Effector CD8-positive, alpha-beta T cell (primary cell): Measurements from ENCODE around the gene RNF123.

ENCODE experiments used
- DNase-seq: peaks from one replicate; lab custom pipeline; 2025; lab: John Stamatoyannopoulos, UW
- total RNA-seq, 4 experiments: gene quantifications; one replicate each; lab custom pipeline; 2026; lab: John Stamatoyannopoulos, UW

RNF123 gene
- total RNA-seq, result 55.2 to 87.7 (median 64.3) reads per million in 4 experiments

- no peak for DNase-seq
Measured at GRCh38 chr3:49689046-49689907, at the start of gene RNF123, which contains the start of gene MST1. RNF123 (plus strand) TSS chr3:49689557; CDS start chr3:49691166, 1,609 bp downstream. MST1 (minus strand) TSS chr3:49689474; CDS start chr3:49688691, 783 bp downstream.

- DNase-seq, result no peak
Measured at GRCh38 chr3:49641292-49641691, 48.1 kb upstream of the RNF123 start.

- no peak for DNase-seq
Measured at GRCh38 chr3:49641921-49642707, 47.2 kb upstream of the RNF123 start.

- no peak for DNase-seq
Measured at GRCh38 chr3:49642708-49643145, 46.6 kb upstream of the RNF123 start.

DNA sequence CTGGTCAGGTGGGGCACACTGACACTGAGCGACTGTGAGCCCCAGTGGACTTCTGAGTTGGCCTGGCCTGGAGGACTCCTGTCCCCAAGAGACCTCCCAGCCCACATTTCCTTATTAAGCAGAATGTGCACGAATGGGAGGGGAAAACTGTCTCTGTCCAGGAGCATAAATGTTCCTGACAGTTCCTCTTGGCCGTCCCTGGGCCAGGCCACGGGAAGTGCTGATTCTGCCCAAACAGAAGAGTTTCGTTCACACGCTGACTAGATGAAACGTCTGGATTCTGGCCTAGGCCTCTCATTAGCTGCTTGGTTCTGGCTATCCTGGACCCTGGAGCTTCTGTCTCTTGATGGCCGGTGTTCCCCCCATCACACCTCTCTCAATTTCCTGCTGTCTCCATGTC lies 44.7 kb upstream of the RNF123 start:
- no peak for DNase-seq

- DNase-seq, result no peak
Measured at GRCh38 chr3:49646236-49646635, 43.1 kb upstream of the RNF123 start.

- no peak for DNase-seq
Measured at GRCh38 chr3:49647741-49648140, 41.6 kb upstream of the RNF123 start.

DNA sequence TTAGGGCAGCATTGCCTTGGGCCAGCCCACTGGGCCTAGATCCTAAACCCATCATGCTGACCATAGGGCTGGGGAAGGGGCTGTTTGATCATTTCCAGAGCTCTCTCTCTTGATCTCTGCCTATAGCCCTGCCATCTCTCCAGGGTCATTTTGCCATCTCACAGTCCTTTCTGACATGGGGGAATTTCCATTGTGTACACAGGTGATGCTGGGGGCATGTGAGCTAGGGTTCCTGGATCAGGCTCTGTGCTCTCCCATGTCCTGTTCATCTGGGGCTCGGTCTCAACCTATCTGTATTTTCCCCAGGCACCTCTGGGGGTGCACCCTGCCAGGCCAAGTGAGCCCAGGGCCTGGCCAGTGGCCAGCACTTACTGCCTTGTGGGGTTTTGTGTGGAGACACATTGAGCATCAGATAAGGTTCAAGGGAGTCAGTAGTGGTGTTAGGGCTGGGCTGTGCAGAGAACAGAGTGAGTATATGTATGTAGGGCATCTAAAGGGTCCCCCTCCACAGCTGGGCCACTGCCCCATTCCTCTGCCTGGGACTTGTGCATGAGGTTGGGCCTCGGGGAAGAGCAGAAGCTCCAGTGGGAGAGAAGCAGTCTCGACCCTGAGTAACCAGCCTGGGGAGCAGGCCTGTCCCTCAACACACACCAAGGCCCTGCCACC lies 40.9 kb upstream of the RNF123 start:
- DNase-seq, result no peak

DNA sequence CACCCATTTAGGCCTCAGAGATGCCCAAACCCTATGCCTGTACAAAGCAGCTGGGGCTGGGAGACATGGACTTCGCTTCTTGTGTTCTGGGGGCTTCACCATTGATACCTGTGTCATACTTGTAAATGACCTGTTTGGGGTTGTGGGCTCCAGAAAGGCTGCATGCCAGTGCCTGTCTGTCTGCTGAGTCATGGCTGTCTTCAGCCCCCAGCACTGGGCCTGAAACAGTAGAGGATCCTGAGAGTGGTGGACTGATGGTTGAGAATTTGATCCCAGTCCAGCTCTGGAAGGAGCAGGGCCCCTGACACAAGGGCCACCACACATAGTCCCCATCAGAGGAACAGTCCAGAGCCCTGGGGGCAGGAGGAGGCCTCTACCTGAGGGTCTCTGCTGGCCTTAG lies 39.8 kb upstream of the RNF123 start:
- no peak for DNase-seq

- no peak for DNase-seq
Measured at GRCh38 chr3:49650177-49650576, 39.2 kb upstream of the RNF123 start.

GRCh38 chr3:49650637-49651036 lies 38.7 kb upstream of the RNF123 start:
- no peak for DNase-seq

DNA sequence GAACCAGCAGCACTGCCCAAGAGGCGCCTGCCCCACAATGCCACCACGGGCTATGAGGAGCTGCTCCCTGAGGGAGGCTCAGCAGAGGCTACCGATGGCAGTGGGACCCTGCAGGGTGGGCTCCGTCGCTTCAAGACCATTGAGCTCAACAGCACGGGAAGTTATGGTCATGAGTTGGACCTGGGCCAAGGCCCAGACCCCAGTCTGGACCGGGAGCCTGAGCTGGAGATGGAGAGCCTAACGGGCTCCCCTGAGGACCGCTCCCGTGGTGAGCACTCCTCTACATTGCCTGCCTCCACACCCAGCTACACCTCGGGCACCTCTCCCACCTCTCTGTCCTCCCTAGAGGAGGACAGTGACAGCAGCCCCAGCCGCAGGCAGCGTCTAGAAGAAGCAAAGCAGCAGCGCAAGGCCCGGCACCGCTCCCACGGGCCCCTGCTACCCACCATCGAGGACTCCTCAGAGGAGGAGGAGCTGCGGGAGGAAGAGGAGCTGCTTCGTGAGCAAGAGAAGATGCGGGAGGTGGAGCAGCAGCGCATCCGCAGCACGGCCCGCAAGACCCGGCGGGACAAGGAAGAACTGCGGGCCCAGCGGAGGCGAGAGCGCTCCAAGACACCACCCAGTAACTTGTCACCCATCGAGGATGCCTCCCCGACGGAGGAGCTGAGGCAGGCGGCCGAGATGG lies 37.0 kb upstream of the RNF123 start:
- DNase-seq, result no peak

DNA sequence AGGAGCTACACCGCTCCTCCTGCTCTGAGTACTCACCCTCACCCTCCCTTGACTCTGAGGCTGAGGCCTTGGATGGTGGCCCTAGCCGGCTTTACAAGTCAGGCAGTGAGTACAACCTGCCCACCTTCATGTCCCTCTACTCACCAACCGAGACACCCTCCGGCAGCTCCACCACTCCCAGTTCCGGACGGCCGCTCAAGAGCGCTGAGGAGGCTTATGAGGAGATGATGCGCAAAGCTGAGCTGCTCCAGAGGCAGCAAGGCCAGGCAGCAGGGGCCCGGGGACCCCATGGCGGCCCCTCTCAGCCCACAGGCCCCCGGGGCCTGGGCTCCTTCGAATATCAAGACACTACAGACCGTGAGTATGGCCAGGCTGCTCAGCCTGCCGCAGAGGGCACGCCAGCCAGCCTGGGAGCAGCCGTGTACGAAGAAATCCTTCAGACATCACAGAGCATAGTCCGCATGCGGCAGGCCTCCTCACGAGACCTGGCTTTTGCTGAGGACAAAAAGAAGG lies 36.4 kb upstream of the RNF123 start:
- no peak for DNase-seq

GRCh38 chr3:49653621-49654020 lies 35.7 kb upstream of the RNF123 start:
- DNase-seq, result no peak

GRCh38 chr3:49654176-49654825 lies 35.1 kb upstream of the RNF123 start:
- DNase-seq, result no peak

DNA sequence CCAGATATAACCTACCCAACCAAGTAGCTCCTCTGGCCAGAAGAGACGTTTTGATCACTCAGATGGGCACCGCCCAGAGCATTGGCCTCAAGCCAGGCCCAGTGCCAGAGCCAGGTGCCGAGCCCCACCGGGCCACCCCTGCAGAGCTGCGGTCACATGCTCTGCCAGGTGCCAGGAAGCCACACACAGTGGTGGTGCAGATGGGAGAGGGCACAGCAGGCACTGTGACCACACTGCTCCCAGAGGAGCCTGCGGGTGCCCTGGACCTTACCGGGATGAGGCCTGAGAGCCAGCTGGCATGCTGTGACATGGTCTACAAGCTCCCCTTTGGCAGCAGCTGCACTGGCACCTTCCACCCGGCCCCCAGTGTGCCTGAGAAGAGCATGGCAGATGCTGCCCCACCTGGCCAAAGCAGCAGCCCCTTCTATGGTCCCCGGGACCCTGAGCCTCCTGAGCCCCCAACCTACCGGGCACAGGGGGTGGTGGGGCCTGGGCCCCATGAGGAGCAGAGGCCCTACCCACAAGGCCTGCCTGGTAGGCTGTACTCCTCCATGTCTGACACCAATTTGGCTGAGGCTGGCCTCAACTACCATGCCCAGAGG lies 34.3 kb upstream of the RNF123 start:
- no peak for DNase-seq

- DNase-seq, result no peak
Measured at GRCh38 chr3:49655731-49656285, 33.5 kb upstream of the RNF123 start.

GRCh38 chr3:49656541-49657112 lies 32.7 kb upstream of the RNF123 start:
- no peak for DNase-seq

GRCh38 chr3:49657208-49657915 lies 32.0 kb upstream of the RNF123 start:
- DNase-seq, result no peak
